Measurements from ENCODE around the gene DCBLD1. TPM values are rescaled to one million over a fixed set of nuclear protein-coding genes. Genes with fewer than 3 reads are reported as not detected.

DCBLD1 gene
- total and polyA plus RNA-seq, 7 donors: 2.3 to 16.3 (median 6.8) TPM

GRCh38 chr6:117483645-117484016 lies 1.2 kb downstream of the DCBLD1 start:
- DNase-seq: no peak
- H3K4me1 ChIP-seq: peaks cover 0 to 23% (median 14%) of the 10 kb centered on the region in 4 donors
- H3K27me3 ChIP-seq: no peaks in the 10 kb centered on the region
- no peaks in the 10 kb centered on the region for H3K36me3 ChIP-seq
- H3K4me3 ChIP-seq: peak overlapping the region; percentile 57 to 82 (median 76)
- H3K9me3 ChIP-seq: no peaks in the 10 kb centered on the region
- 1 to 2% methylated on average over 7 of the region's 7 CpGs for WGBS, 2 donors
- intact Hi-C loops (cut with DNase I): loop anchor here (5.0 to 10.0 kb wide), 2 partner anchors 64 to 121 kb away; partner anchors contain the start of gene GOPC
- TF ChIP-seq POLR2A (IDR thresholded peaks at IDR 0.05) (no peak), POLR2AphosphoS5 (IDR thresholded peaks at IDR 0.05) (no peak), CTCF (IDR thresholded peaks at IDR 0.05) (no peak), EP300 (IDR thresholded peaks at IDR 0.05) (no peak)
- peak overlapping the region; percentile 81 to 88 (median 84) for H3K27ac ChIP-seq

- no peak for DNase-seq
- no peaks in the 10 kb centered on the region for H3K9me3 ChIP-seq
- no peaks in the 10 kb centered on the region for H3K27me3 ChIP-seq
- 53 to 75% methylated on average over 8 of the region's 8 CpGs for WGBS, 2 donors
- TF ChIP-seq POLR2A (IDR thresholded peaks at IDR 0.05) (no peak), POLR2AphosphoS5 (IDR thresholded peaks at IDR 0.05) (no peak), EP300 (IDR thresholded peaks at IDR 0.05) (no peak), CTCF (IDR thresholded peaks at IDR 0.05) (no peak)
- peaks cover 0 to 23% (median 14%) of the 10 kb centered on the region in 4 donors for H3K4me1 ChIP-seq
- peak overlapping the region in 3 of 4 donors; percentile 76 to 82 (median 77) for H3K4me3 ChIP-seq
- H3K36me3 ChIP-seq: no peaks in the 10 kb centered on the region
- intact Hi-C loops (cut with DNase I): loop anchor here (5.0 to 10.0 kb wide), 2 partner anchors 63 to 121 kb away; partner anchors contain the start of gene GOPC
- H3K27ac ChIP-seq: peak overlapping the region; percentile 81 to 88 (median 84)
Observed at GRCh38 chr6:117484052-117484646, 1.7 kb downstream of the DCBLD1 start.

GRCh38 chr6:117485433-117485832 lies 3.0 kb downstream of the DCBLD1 start:
- H3K9me3 ChIP-seq: no peaks in the 10 kb centered on the region
- no peak for TF ChIP-seq POLR2AphosphoS5 (IDR thresholded peaks at IDR 0.05)
- no peak for TF ChIP-seq POLR2A (IDR thresholded peaks at IDR 0.05)
- TF ChIP-seq CTCF (IDR thresholded peaks at IDR 0.05): no peak
- no peak for TF ChIP-seq EP300 (IDR thresholded peaks at IDR 0.05)
- H3K4me3 ChIP-seq: no peak overlapping the region
- H3K4me1 ChIP-seq: peaks cover 0 to 23% (median 14%) of the 10 kb centered on the region in 4 donors
- intact Hi-C loops (cut with DNase I): loop anchor here (10.0 kb wide), 1 partner anchor 119 kb away; the partner anchor contains the start of gene GOPC
- no peaks in the 10 kb centered on the region for H3K36me3 ChIP-seq
- no peaks in the 10 kb centered on the region for H3K27me3 ChIP-seq
- DNase-seq: no peak
- H3K27ac ChIP-seq: no peak overlapping the region

- no peak for DNase-seq
- Histone ChIP-seq H3K27me3 (no peaks in the 10 kb centered on the region), H3K27ac (no peak overlapping the region), H3K9me3 (no peaks in the 10 kb centered on the region), H3K4me3 (no peak overlapping the region), H3K4me1 (peaks cover 0 to 15% (median 8%) of the 10 kb centered on the region in 4 donors), H3K36me3 (no peaks in the 10 kb centered on the region)
- TF ChIP-seq POLR2AphosphoS5 (IDR thresholded peaks at IDR 0.05) (peak in 2 of 4 donors; percentile 18), POLR2A (IDR thresholded peaks at IDR 0.05) (no peak), CTCF (IDR thresholded peaks at IDR 0.05) (no peak), EP300 (IDR thresholded peaks at IDR 0.05) (no peak)
- intact Hi-C loops (cut with DNase I): loop anchor here (10.0 kb wide), 1 partner anchor 117 kb away; the partner anchor contains the start of gene GOPC
- whole genome bisulfite sequencing, 2 donors: 86 to 88% methylated on average over 7 of the region's 7 CpGs
Observed at GRCh38 chr6:117487821-117488220, 5.3 kb downstream of the DCBLD1 start.
